ENCODE results near the gene CLCF1. TPM values are rescaled to one million over a fixed set of nuclear protein-coding genes. Genes with fewer than 3 reads are reported as not detected.

Gene CLCF1
- total and polyA plus RNA-seq, 8 donors, result 7.3 to 15.3 (median 11.9) TPM

DNA sequence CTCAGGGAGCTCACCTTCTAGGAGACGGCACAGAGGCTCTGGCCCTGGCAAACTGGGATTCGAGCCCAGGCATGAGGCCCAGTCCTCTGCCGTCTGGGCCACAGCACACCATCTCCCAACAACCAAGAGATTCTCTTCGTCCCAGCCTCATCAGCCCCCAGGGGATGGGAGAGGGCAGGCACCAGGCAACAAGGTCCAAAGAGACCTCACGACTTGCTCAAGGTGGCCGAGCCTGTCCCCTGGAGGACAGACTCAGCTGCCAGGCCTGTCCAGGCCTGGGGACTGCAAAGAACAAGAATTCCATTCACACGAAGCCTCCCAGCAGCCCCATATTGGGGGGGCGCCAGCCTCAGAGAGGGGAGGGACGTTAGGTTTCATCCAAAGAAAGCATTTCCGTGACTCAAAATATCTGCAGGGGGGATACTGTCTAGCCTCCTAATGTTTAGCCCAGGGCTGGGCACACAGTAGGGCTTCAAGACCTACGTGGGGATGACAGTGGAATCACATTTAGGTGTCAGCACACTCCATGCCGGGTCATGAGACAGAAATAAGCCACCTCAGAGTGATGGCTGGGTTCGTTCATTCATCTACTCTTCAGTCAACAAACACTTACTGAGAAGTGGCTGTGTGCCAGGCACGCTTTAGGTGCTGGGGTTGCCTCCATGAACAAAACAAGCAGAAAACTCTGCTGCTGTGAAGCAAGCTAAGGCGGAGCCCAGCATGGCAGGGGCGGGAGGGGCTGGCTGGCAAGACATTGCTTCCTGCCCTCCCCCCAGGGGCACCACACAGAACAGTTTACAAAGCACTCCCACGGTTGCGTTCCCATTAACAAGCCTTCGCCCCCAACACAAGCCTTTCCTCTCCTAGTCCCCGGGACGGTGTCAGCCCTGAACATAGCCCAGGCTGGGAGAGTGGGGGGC lies 43.3 kb upstream of the CLCF1 start:
- Histone ChIP-seq H3K4me3 (no peak overlapping the region), H3K27me3 (peaks cover 0 to 37% of the 10 kb centered on the region in 2 donors), H3K27ac (peak overlapping the region in 1 of 2 donors; percentile 8), H3K9me3 (no peaks in the 10 kb centered on the region), H3K4me1 (peaks cover 16 to 56% of the 10 kb centered on the region in 2 donors), H3K36me3 (no peaks in the 10 kb centered on the region)
- intact Hi-C loops (cut with DNase I), result no loop called here
- no peak for ATAC-seq
- no peak for TF ChIP-seq CTCF (IDR thresholded peaks at IDR 0.05)
- peak in 1 of 4 donors; percentile 68 for DNase-seq

DNA sequence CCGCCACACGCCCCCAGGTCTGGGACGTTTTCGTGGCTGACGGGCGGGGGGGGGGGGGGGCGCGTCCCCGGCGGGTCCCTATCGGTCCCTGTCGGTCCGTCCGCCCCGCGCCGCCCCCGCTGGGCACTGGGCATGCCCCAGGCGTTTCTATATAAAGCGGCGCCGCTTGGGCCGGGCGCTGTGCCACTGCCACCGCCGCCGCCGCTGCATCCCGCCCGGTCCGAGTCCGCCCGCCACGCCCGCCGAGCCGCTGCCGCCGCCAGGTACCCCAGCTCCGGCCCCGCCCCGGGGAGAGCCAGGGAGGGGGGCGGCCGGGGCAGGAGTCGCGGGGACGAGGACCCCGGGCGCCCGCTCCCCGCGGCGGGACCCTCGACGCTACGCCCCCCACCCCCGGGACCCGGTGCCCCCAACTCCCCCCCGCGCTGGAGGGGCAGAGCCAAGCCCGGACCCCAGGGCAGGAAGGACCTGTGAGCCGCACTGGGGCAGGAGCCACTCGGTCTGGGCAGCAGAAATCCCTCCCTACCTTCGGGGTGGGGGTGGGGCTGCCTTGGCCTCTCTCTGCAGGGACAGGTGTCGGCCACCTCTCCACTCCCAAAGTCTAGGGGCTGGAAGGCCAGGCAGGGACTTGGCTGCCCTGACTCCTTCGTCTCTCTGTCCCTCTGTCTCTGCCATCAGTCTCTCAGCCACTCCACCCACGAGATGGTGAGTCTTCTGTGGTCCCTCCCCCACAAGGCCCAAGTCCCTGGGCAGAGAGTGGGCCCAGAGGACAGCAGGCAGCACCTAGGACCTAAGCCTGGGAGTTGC lies 42.3 kb upstream of the CLCF1 start, which contains the start of gene CARNS1:
Gene CARNS1, plus strand, starts transcription at position 178 of the 804 bp plus-strand sequence. Its CDS starts 522 bp downstream, at position 700.
- H3K27ac ChIP-seq, result no peak within 1 kb of the TSS
- no peaks in the 10 kb centered on the region for H3K36me3 ChIP-seq
- DNase-seq (peak in 1 of 4 donors; percentile 80), ATAC-seq (peak; percentile 4)
- H3K27me3 ChIP-seq, result peaks cover 0 to 40% of the 10 kb centered on the region in 2 donors
- no peak within 1 kb of the TSS for H3K4me3 ChIP-seq
- TF ChIP-seq CTCF (IDR thresholded peaks at IDR 0.05), result no peak
- H3K4me1 ChIP-seq, result peaks cover 16 to 51% of the 10 kb centered on the region in 2 donors
- H3K9me3 ChIP-seq, result no peaks in the 10 kb centered on the region
- intact Hi-C loops (cut with DNase I), result no loop called here

DNA sequence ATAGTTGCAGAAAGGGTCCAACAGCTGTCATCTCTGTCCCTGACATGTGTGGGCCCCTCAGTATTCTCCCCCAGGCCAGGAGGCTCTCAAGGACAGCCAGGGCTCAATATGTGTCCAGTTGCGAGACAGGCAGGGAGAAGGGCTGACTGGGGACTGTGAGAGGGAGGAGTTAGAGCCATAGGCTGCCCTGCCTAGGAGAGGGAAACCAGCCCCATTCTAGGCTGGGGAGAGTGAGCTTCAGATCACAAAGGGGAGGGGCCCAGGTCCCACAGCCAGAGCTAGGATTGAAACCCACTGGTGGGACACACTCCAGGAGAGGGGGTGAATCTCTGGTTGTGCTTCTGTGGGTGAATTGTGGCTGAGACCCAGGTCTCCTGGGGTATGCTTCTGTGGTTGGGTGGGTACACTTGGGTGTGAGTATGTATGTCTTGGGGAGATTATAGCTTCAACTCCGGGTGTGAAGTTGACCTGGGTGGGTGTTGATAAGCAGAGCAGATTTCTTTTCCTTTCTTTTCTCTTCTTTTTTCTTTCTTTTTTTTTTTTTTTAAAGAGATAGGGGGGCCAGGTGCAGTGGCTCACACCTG lies 40.0 kb upstream of the CLCF1 start:
- no peak for ATAC-seq
- Histone ChIP-seq H3K36me3 (no peaks in the 10 kb centered on the region), H3K27ac (no peak overlapping the region), H3K4me3 (no peak overlapping the region), H3K4me1 (peaks cover 12 to 48% of the 10 kb centered on the region in 2 donors), H3K27me3 (peaks cover 0 to 50% of the 10 kb centered on the region in 2 donors), H3K9me3 (no peaks in the 10 kb centered on the region)
- TF ChIP-seq CTCF (IDR thresholded peaks at IDR 0.05), result no peak
- no peak for DNase-seq
- intact Hi-C loops (cut with DNase I), result no loop called here

GRCh38 chr11:67412495-67413179 lies 39.2 kb upstream of the CLCF1 start:
- Histone ChIP-seq H3K36me3 (no peaks in the 10 kb centered on the region), H3K27ac (no peak overlapping the region), H3K27me3 (peaks cover 0 to 46% of the 10 kb centered on the region in 2 donors), H3K4me1 (peaks cover 12 to 54% of the 10 kb centered on the region in 2 donors), H3K9me3 (no peaks in the 10 kb centered on the region), H3K4me3 (no peak overlapping the region)
- no peak for TF ChIP-seq CTCF (IDR thresholded peaks at IDR 0.05)
- intact Hi-C loops (cut with DNase I), result no loop called here
- DNase-seq, result no peak
- ATAC-seq, result no peak
